Suprapubic skin (tissue), 4 donors: ENCODE results near the gene GAPDHS. TPM values are rescaled to one million over a fixed set of nuclear protein-coding genes. Genes with fewer than 3 reads are reported as not detected.

Experiments
- DNase-seq, 2 donors: peaks; one replicate each; pipeline ENCODE4 v3.0.0-alpha.2; 2019; ENCODE audit warnings: low spot score in 2 of 2
- H3K27ac ChIP-seq: fragments of 200-600 bp; sonication (generic); one replicate; pipeline ENCODE4 v1.5.1; 2019
- H3K27me3 ChIP-seq: fragments of 200-600 bp; sonication (generic); one replicate; pipeline ENCODE4 v1.5.1; 2019
- H3K36me3 ChIP-seq: fragments of 200-600 bp; sonication (generic); one replicate; pipeline ENCODE4 v1.5.1; 2019
- H3K4me1 ChIP-seq: fragments of 200-600 bp; sonication (generic); one replicate; pipeline ENCODE4 v1.5.1; 2019
- H3K4me3 ChIP-seq: fragments of 200-600 bp; sonication (generic); one replicate; pipeline ENCODE4 v1.5.1; 2019; ENCODE audit warnings: mild to moderate bottlenecking
- H3K9me3 ChIP-seq: fragments of 200-600 bp; sonication (generic); one replicate; pipeline ENCODE4 v1.5.1; 2019
- CTCF ChIP-seq, 2 donors: fragments of 200-600 bp in 1 of 2; fragments of 450-650 bp in 1 of 2; sonication (generic) in 1 of 2; IDR thresholded peaks; one replicate each; pipeline ENCODE4 v1.5.1; 2016 to 2019; ENCODE audit warnings: antibody characterized with exemption in 2 of 2, mild to moderate bottlenecking in 1 of 2, moderate library complexity in 1 of 2
- EP300 ChIP-seq: sonication (generic); formaldehyde crosslinking; IDR thresholded peaks from one replicate; pipeline ENCODE4 v1.6.1; 2017; ENCODE audit warnings: antibody characterized with exemption
- POLR2A ChIP-seq, 2 donors: fragments of 450-650 bp; IDR thresholded peaks; one replicate each; pipeline ENCODE4 v1.6.1; 2017; ENCODE audit warnings: antibody characterized with exemption in 2 of 2, mild to moderate bottlenecking in 2 of 2, moderate library complexity in 2 of 2
- POLR2AphosphoS5 ChIP-seq, 3 donors: sonication (generic); formaldehyde crosslinking; IDR thresholded peaks; one replicate each; pipeline ENCODE4 v1.6.1; 2017; ENCODE audit warnings: antibody characterized with exemption in 3 of 3
- WGBS: methylation state at CpG from one replicate; pipeline ENCODE4 v1.1.5; 2018; 5-methylcytosine and 5-hydroxymethylcytosine counted together
- total RNA-seq, 4 donors: library from RNA; depleted of rRNA; stranded (reverse); fragments of >200 nt; gene quantifications; one replicate each; pipeline ENCODE4 v1.1.0, GENCODE V29; 2016

GAPDHS gene
- 1 to 10 TPM; 4.1 to 8.4 (median 6.4) TPM for total RNA-seq

GRCh38 chr19:35533201-35533821, at the start of gene GAPDHS:
Gene GAPDHS (plus strand): TSS chr19:35533456. CDS start chr19:35533528, 72 bp downstream.
- H3K27me3 ChIP-seq: peaks cover 38% of the 10 kb centered on the region
- H3K9me3 ChIP-seq: no peaks in the 10 kb centered on the region
- TF ChIP-seq EP300 (no peak), POLR2A (IDR thresholded peaks at IDR 0.05) (no peak)
- no peak for DNase-seq
- H3K4me3 ChIP-seq: peak within 1 kb of the TSS; percentile 26
- 57% methylated on average over 33 of the region's 39 CpGs for WGBS
- H3K4me1 ChIP-seq: peaks cover 22% of the 10 kb centered on the region
- H3K27ac ChIP-seq: no peak within 1 kb of the TSS
- no peaks in the 10 kb centered on the region for H3K36me3 ChIP-seq

- WGBS: 62% methylated on average over 7 of the region's 7 CpGs
- Histone ChIP-seq H3K27me3 (no peaks in the 10 kb centered on the region), H3K4me3 (no peak overlapping the region), H3K36me3 (no peaks in the 10 kb centered on the region), H3K9me3 (no peaks in the 10 kb centered on the region), H3K27ac (no peak overlapping the region), H3K4me1 (peaks cover 2% of the 10 kb centered on the region)
- no peak for TF ChIP-seq CTCF (IDR thresholded peaks at IDR 0.05)
- DNase-seq: no peak
Observed at GRCh38 chr19:35484252-35485036, 48.8 kb upstream of the GAPDHS start.

GRCh38 chr19:35486268-35486708, 47.0 kb upstream of the GAPDHS start:
- TF ChIP-seq CTCF (IDR thresholded peaks at IDR 0.05) (no peak), POLR2AphosphoS5 (IDR thresholded peaks at IDR 0.05) (no peak), EP300 (no peak), POLR2A (IDR thresholded peaks at IDR 0.05) (no peak)
- Histone ChIP-seq H3K4me3 (no peak overlapping the region), H3K27ac (no peak overlapping the region), H3K9me3 (no peaks in the 10 kb centered on the region), H3K36me3 (no peaks in the 10 kb centered on the region), H3K4me1 (peaks cover 12% of the 10 kb centered on the region), H3K27me3 (peaks cover 7% of the 10 kb centered on the region)
- 75% methylated on average over 3 of the region's 3 CpGs for WGBS
- DNase-seq: no peak

GRCh38 chr19:35487656-35488182, 45.5 kb upstream of the GAPDHS start:
- H3K27ac ChIP-seq: no peak overlapping the region
- H3K36me3 ChIP-seq: no peaks in the 10 kb centered on the region
- no peak for DNase-seq
- no peaks in the 10 kb centered on the region for H3K9me3 ChIP-seq
- H3K27me3 ChIP-seq: peaks cover 7% of the 10 kb centered on the region
- TF ChIP-seq EP300: no peak
- TF ChIP-seq CTCF (IDR thresholded peaks at IDR 0.05): no peak
- TF ChIP-seq POLR2AphosphoS5 (IDR thresholded peaks at IDR 0.05): no peak
- no peak for TF ChIP-seq POLR2A (IDR thresholded peaks at IDR 0.05)
- H3K4me1 ChIP-seq: peaks cover 26% of the 10 kb centered on the region
- peak overlapping the region; percentile 21 for H3K4me3 ChIP-seq
- WGBS: 91% methylated on average over 10 of the region's 10 CpGs

- H3K27me3 ChIP-seq: peaks cover 11% of the 10 kb centered on the region
- 82% methylated on average over 16 of the region's 16 CpGs for WGBS
- no peak for DNase-seq
- TF ChIP-seq EP300: no peak
- TF ChIP-seq CTCF (IDR thresholded peaks at IDR 0.05): no peak
- no peak for TF ChIP-seq POLR2AphosphoS5 (IDR thresholded peaks at IDR 0.05)
- no peaks in the 10 kb centered on the region for H3K9me3 ChIP-seq
- H3K4me1 ChIP-seq: peaks cover 34% of the 10 kb centered on the region
- H3K36me3 ChIP-seq: no peaks in the 10 kb centered on the region
- peak overlapping the region; percentile 21 for H3K4me3 ChIP-seq
- H3K27ac ChIP-seq: no peak overlapping the region
Observed at GRCh38 chr19:35488677-35489076, 44.6 kb upstream of the GAPDHS start.
